GM19025 (cell line): ENCODE results near the gene PHRF1.

ENCODE experiments used
- ATAC-seq: cut with Tn5 transposase; IDR thresholded peaks from one replicate; pipeline ENCODE4 v1.9.1; 2021; ENCODE audit warnings: mild to moderate bottlenecking, low read depth, moderate library complexity; ENCODE audit not compliant: unreplicated experiment

Gene PHRF1

DNA sequence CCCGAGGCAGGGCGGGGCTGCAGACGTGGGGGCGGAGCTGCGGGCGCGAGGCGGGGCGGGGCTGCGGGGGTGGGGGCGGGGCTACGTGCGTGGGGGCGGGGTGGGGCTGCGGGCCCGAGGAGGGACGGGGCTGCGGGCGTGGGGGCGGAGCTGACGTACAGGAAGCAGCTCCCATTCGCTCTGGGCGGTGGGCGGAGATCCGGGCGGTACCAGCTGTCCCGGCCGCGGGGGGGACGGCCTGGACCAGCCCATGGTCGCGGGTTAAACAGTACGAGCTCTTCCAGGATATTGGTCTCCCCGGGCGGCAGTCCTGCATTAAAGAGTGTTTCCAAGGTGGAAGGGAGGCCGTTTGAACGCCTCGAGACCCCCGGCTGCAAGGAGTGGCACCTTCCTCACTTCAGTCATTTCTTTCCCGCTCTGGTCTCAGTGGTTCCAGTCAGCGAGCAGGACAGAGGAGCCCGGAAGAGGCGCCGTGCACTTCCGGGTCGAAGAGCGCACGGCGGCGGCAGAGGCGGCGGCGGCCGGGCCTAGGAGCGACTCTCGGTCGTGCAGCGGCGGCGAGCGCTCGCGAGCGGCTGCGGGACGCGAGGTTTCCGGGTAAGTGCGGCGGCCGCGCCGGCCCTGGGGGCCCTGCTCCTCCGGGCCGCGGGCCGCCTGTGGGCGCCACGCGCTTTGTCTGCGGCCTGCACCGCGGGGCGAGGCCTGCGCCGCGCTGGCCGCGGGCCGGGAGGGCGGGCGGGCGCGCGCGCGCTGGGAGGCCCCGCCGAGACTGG lies at the start of gene PHRF1:
Gene PHRF1 (plus strand): TSS at position 475 of the 773 bp plus-strand sequence. CDS start 5,043 bp downstream, outside the sequence.
- ATAC-seq: peak; percentile 82

GRCh38 chr11:528166-528814 lies 48.0 kb upstream of the PHRF1 start:
- no peak for ATAC-seq

- no peak for ATAC-seq
These were observed 47.2 kb upstream of the PHRF1 start for GRCh38 chr11:528815-529727.

DNA sequence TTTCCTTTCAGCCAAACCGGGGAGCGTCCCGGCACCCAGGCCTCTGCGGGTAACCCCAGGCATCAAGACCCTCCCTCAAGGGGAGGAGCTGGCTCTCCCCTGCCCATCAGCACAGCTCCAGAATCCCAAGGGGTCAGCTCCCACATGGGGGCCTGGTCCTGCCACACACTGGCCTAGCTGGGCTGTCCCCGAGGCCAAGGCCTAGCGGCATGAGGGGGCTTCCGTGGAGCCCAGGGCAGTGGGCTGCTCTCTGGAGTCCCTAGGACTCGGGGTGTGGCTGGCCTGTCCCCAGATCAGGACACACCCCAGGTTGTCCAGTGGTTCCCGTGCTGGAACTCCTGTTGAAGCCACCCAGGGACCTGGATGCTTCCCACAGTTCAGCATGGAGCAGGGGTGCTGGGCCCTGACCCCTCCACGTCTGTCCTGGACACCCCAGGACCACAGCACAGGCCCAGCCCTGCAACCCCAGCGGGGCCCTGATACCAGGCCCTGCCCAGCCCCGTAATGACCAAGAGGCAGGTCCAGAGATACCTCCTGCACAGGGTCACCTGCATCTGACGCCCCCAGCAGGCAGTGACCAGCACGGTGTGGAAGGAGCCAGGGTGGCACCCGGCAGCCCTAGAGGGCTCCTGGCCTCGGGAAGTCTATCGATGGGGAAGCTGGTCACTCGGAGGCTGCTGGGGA lies 46.4 kb upstream of the PHRF1 start:
- no peak for ATAC-seq

GRCh38 chr11:530960-531831 lies 45.1 kb upstream of the PHRF1 start:
- no peak for ATAC-seq

DNA sequence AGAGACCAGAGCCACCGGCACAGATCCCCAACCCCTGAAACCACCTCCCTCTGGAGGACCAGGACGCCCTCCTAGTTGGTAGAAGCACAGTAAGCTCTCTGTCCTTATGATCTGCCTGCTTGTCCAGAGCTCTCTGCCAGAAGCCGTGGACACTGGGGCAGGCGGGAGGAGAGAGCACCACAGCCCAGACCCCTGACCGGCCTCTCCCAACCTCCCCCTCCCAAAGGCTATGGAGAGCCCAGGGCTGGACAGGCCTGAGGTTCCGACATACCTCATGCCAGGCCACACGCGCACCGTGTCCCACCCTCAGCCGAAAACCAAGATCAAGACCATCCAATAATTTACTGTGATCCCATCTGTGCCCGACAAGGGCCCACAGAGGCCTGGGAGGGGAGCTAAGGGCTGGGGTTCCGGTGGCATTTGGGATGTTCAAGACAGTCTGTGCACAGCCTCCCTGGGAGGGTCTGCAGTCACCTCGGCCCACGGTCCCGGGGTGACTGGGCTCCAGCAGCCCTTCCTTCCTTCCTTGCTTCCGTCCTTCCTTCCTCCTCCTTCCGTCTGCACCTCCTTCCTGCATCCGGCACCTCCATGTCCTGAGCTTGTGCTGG lies 44.2 kb upstream of the PHRF1 start:
- no peak for ATAC-seq

DNA sequence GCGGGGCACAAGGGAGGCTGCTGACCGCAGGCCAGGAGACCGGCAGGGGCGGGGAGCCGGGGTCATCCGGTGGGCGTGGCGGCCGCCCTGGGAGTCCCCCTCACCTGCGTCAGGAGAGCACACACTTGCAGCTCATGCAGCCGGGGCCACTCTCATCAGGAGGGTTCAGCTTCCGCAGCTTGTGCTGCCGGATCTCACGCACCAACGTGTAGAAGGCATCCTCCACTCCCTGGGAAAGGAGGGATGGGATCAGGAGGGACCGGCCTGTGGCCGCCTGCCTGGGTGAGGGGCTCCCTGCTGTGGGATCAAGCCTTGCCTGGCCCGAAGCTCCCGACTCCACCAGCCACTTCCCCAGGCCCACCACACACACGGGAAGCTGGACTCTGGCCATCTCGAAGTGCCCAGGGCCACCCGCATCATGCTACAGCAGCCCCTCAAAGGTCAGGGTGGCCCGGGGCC lies 43.7 kb upstream of the PHRF1 start:
- ATAC-seq: no peak

- ATAC-seq: no peak
These were observed 43.2 kb upstream of the PHRF1 start for GRCh38 chr11:532986-533585.

DNA sequence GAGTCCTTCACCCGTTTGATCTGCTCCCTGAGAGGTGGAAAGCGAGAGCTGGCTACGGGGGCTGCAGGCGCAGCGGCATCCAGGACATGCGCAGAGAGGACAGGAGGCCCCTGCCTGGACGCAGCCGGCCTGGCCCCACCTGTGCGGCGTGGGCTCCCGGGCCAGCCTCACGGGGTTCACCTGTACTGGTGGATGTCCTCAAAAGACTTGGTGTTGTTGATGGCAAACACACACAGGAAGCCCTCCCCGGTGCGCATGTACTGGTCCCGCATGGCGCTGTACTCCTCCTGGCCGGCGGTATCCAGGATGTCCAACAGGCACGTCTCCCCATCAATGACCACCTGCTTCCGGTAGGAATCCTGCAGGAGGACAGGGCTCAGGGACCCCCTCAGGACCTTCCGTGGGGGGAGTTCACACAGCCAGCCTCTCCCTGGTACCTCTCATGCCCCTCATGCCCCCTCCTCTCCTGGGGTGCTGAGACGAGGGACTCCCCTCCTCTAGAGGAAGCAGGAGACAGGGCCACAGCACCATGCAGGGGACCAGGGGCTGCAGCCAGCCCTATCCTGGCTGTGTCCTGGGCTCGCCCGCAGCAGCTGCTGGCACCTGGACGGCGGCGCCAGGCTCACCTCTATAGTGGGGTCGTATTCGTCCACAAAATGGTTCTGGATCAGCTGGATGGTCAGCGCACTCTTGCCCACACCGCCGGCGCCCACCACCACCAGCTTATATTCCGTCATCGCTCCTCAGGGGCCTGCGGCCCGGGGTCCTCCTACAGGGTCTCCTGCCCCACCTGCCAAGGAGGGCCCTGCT lies 42.5 kb upstream of the PHRF1 start:
- no peak for ATAC-seq

DNA sequence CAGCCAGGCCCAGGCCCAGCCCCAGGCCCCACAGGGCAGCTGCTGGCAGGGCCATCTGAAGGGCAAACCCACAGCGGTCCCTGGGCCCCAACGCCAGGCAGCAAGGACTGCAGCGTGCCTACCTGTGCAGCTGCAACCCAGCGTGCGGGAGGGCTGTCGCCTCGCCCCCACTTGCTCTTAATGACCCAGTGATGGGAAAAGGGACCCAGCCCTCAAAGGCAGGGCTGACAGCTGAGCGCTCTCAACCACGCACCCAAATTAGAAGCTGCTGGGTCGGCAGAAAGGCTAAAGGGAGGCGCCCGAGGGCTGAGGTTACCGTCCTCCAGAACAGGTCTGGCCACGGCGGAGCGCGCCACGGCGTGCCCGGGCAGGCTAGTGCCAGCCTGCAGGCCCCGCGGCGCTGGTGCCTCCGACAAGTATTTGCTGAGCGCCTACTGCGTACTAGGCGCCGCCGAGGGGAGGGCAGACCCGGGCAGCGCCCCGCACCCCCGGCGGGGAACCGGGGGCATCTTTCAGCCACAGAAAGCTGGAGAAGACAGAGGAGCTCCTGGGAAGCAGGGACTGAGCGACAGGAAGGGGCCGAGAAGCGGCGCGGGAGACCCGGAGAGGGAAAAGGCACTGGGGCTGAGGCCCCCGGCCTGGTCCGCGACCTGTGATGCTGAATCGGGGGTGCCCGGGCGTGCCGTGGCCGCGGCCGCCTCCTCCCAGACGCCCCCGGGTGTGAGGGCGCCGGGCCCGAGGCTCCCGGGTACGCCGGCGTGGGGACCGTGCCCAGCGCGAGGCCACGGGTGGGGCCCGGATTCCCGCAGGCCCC lies 41.7 kb upstream of the PHRF1 start:
- ATAC-seq: peak; percentile 1

- ATAC-seq: peak; percentile 11
These were observed 41.1 kb upstream of the PHRF1 start for GRCh38 chr11:535210-535518.

- ATAC-seq: peak; percentile 69
These were observed 40.5 kb upstream of the PHRF1 start, which contains the start of gene HRAS for GRCh38 chr11:535519-536454. Gene HRAS, minus strand, starts transcription at chr11:535576.

GRCh38 chr11:536841-537621 lies 39.2 kb upstream of the PHRF1 start, which contains the start of gene LRRC56:
Gene LRRC56, plus strand, starts transcription at chr11:537527. Its CDS starts 3,158 bp downstream, at chr11:540685.
- peak; percentile 38 for ATAC-seq

- ATAC-seq: no peak
These were observed 38.4 kb upstream of the PHRF1 start for GRCh38 chr11:537622-538430.
